WTC11 (cell line): ENCODE data around the gene NETO2. TPM values are rescaled to one million over a fixed set of nuclear protein-coding genes. Genes with fewer than 3 reads are reported as not detected.
"Not testable (repeated sequence)": the region's sequence is repeated elsewhere in the genome, so short reads cannot be mapped to it uniquely, and the experiment has no call there.

Experiments
- ATAC-seq: fragments of 200-7000 bp; cut with Tn5 transposase; 2 replicates; pipeline ENCODE4 v1.10.0; 2021; ENCODE audit warnings: mild to moderate bottlenecking, moderate library complexity
- CTCF ChIA-PET: fragments of 300-600 bp; sonication (Branson Sonifier 250); formaldehyde crosslinking; loops from one replicate; lab custom pipeline; 2021; ENCODE audit warnings: antibody characterized with exemption; lab: Charles Lee
- POLR2A ChIA-PET: fragments of 350-600 bp; sonication (Branson Sonifier 250); formaldehyde crosslinking; loops from one replicate; lab custom pipeline; 2021; ENCODE audit warnings: antibody characterized with exemption; lab: Charles Lee
- DNase-seq: peaks from one replicate; pipeline ENCODE4 v3.0.0; 2021; ENCODE audit warnings: low spot score
- H3K27ac Mint-ChIP-seq: 2 replicates; pipeline ENCODE4 v1.8.0; 2021; ENCODE audit warnings: mixed read lengths
- H3K27me3 Mint-ChIP-seq: 2 replicates; pipeline ENCODE4 v1.8.0; 2021; ENCODE audit warnings: low read depth, mild to moderate bottlenecking, moderate library complexity, mixed read lengths
- H3K36me3 Mint-ChIP-seq: 2 replicates; pipeline ENCODE4 v1.8.0; 2021; ENCODE audit warnings: mixed read lengths
- H3K4me1 Mint-ChIP-seq: 2 replicates; pipeline ENCODE4 v1.8.0; 2022; ENCODE audit warnings: mixed read lengths
- H3K4me3 Mint-ChIP-seq: 2 replicates; pipeline ENCODE4 v1.8.0; 2021; ENCODE audit warnings: mild to moderate bottlenecking, moderate library complexity, mixed read lengths
- H3K9me3 Mint-ChIP-seq: 2 replicates; pipeline ENCODE4 v1.8.0; 2021; ENCODE audit warnings: mixed read lengths
- ARID4B ChIP-seq: sonication (generic); formaldehyde crosslinking; IDR thresholded peaks from 2 replicates; pipeline ENCODE4 v1.8.0; 2023; ENCODE audit warnings: missing genetic modification reagents, mild to moderate bottlenecking, borderline replicate concordance
- FOXK1 ChIP-seq: sonication (generic); formaldehyde crosslinking; IDR thresholded peaks from 2 replicates; pipeline ENCODE4 v1.8.0; 2022; ENCODE audit warnings: mild to moderate bottlenecking, moderate library complexity, missing genetic modification reagents
- GRHL2 ChIP-seq: fragments of 250-450 bp; sonication (Bioruptor Pico); IDR thresholded peaks from 2 replicates; pipeline ENCODE4 v1.8.0; 2022; ENCODE audit warnings: mild to moderate bottlenecking, moderate library complexity; ENCODE audit not compliant: insufficient replicate concordance, severe bottlenecking
- GTF2I ChIP-seq: fragments of 250-450 bp; sonication (Bioruptor Pico); conservative IDR thresholded peaks from 2 replicates; pipeline ENCODE4 v1.4.0; 2021; ENCODE audit warnings: mild to moderate bottlenecking
- HMGXB4 ChIP-seq: sonication (generic); formaldehyde crosslinking; IDR thresholded peaks from 2 replicates; pipeline ENCODE4 v1.8.1; 2023; ENCODE audit warnings: mild to moderate bottlenecking, moderate library complexity, missing genetic modification reagents
- KAT7 ChIP-seq: sonication (generic); formaldehyde crosslinking; IDR thresholded peaks from 2 replicates; pipeline ENCODE4 v1.8.1; 2023; ENCODE audit warnings: missing genetic modification reagents, mild to moderate bottlenecking, borderline replicate concordance
- MXD4 ChIP-seq: fragments of 250-450 bp; sonication (Bioruptor Pico); IDR thresholded peaks from 2 replicates; pipeline ENCODE4 v1.8.0; 2021; ENCODE audit warnings: mild to moderate bottlenecking, moderate library complexity, borderline replicate concordance
- NR2C2 ChIP-seq: sonication (generic); formaldehyde crosslinking; IDR thresholded peaks from 2 replicates; pipeline ENCODE4 v1.8.0; 2022; ENCODE audit warnings: mild to moderate bottlenecking, missing genetic modification reagents
- RORB ChIP-seq: fragments of 250-450 bp; sonication (Bioruptor Pico); IDR thresholded peaks from 2 replicates; pipeline ENCODE4 v1.9.0; 2021; ENCODE audit warnings: mild to moderate bottlenecking
- SOX15 ChIP-seq: fragments of 250-450 bp; sonication (Bioruptor Pico); IDR thresholded peaks from 2 replicates; pipeline ENCODE4 v1.9.0; 2021; ENCODE audit warnings: mild to moderate bottlenecking
- ZBTB21 ChIP-seq: sonication (generic); formaldehyde crosslinking; IDR thresholded peaks from 2 replicates; pipeline ENCODE4 v1.8.1; 2023; ENCODE audit warnings: mild to moderate bottlenecking, missing genetic modification reagents, borderline replicate concordance
- total RNA-seq: library from RNA; stranded (reverse); gene quantifications from 3 replicates; pipeline ENCODE4 v1.2.3, GENCODE V29; 2021
- TF ChIP-seq, protein P1 (sequence below): sonication (generic); formaldehyde crosslinking; IDR thresholded peaks from 2 replicates; pipeline ENCODE4 v1.8.1; 2022; ENCODE audit warnings: low read depth, missing genetic modification reagents, borderline replicate concordance

The NETO2 gene
- total RNA-seq, 1 experiment from 2014 or later, result 21.8 TPM

DNA sequence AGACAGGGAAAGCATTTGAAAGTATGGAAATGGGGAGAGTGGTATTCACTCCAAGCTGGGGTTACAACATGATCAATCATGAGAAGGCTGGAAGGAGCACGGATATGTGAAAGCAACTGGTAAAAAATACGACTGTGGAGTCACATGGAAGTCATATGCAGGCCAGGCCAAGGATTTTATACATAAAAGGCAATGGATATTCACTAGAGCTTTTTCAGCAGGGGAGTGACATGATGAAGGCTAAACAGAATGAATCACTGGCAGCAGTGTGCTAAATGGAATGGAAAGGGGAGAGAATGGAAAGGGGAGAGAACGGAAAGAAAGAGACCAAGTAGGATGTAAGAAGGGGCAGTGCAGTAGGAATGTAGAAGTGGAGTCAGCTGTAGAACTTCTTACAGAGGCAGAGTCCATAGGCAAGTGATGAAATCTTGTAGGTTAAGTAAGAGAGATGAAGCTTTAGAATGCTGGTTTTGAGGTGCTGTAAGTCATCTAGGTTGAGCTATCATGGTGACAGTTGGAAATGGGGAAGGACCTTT, 13.0 kb upstream of the NETO2 start (continued):
- no peak for TF ChIP-seq ARID4B (CRISPR knock-in tag)
- TF ChIP-seq KAT7 (CRISPR knock-in tag), result no peak
- TF ChIP-seq SOX15 (CRISPR knock-in tag), result no peak
- TF ChIP-seq NR2C2 (CRISPR knock-in tag), result no peak
- TF ChIP-seq, protein P1, sequence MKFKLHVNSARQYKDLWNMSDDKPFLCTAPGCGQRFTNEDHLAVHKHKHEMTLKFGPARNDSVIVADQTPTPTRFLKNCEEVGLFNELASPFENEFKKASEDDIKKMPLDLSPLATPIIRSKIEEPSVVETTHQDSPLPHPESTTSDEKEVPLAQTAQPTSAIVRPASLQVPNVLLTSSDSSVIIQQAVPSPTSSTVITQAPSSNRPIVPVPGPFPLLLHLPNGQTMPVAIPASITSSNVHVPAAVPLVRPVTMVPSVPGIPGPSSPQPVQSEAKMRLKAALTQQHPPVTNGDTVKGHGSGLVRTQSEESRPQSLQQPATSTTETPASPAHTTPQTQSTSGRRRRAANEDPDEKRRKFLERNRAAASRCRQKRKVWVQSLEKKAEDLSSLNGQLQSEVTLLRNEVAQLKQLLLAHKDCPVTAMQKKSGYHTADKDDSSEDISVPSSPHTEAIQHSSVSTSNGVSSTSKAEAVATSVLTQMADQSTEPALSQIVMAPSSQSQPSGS, result no peak

DNA sequence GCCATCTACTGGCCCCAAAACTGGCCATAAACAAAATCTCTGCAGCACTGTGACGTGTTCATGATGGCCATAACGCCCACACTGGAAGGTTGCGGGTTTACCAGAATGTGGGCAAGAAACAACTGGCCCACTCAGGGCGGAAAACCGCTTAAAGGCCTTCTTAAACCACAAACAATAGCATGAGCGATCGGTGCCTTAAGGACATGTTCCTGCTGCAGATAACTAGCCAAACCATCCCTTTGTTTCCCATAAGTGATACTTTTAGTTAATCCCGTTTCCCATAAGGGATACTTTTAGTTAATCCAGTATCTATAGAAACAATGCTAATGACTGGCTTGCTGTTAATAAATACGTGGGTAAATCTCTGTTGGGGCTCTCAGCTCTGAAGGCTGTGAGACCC, 8.8 kb upstream of the NETO2 start:
- H3K27ac Mint-ChIP-seq, H3K4me1 Mint-ChIP-seq, H3K4me3 Mint-ChIP-seq, DNase-seq, CTCF ChIA-PET, H3K27me3 Mint-ChIP-seq, POLR2A ChIA-PET, ATAC-seq: not testable (repeated sequence)
- H3K36me3 Mint-ChIP-seq, result peaks cover 41% of the 10 kb centered on the region
- peaks cover 45% of the 10 kb centered on the region for H3K9me3 Mint-ChIP-seq

DNA sequence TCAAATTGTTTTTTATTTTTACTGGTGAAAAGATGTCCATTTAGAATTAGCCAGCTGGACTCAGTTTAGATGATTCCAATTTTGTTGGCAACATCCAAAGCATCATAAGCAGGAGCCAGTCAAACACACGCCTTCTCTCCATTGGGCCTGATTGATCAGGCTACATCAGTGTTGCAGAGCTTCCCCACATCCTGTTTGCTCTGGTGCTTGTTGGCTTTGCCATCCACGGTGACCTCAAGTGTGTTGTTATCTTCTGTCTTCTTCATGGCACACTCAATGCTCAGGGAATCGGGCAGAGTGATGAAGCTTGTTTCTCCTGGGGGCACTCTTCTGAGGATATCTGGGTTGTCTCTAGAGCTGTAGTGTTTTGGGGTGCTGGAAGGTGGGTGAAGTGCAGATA, 6.3 kb upstream of the NETO2 start:
- ATAC-seq, result no peak
- POLR2A ChIA-PET, result no interaction called here
- TF ChIP-seq GRHL2 (CRISPR knock-in tag), result no peak
- TF ChIP-seq ZBTB21 (CRISPR knock-in tag), result no peak
- no peak for TF ChIP-seq KAT7 (CRISPR knock-in tag)
- TF ChIP-seq GTF2I, result no peak
- no peak for TF ChIP-seq MXD4 (CRISPR knock-in tag)
- TF ChIP-seq, all 79 proteins: peak for 0
- Mint-ChIP-seq H3K27me3 (peaks cover 15% of the 10 kb centered on the region), H3K27ac (no peak overlapping the region), H3K4me1 (no peaks in the 10 kb centered on the region), H3K36me3 (peaks cover 41% of the 10 kb centered on the region), H3K9me3 (peaks cover 45% of the 10 kb centered on the region), H3K4me3 (no peak overlapping the region)
- CTCF ChIA-PET, result interaction anchor here (1.1 kb wide), 1 partner anchor 8 kb away, joined by 4 read pairs; no protein-coding TSS in a partner anchor
- DNase-seq, result no peak

DNA sequence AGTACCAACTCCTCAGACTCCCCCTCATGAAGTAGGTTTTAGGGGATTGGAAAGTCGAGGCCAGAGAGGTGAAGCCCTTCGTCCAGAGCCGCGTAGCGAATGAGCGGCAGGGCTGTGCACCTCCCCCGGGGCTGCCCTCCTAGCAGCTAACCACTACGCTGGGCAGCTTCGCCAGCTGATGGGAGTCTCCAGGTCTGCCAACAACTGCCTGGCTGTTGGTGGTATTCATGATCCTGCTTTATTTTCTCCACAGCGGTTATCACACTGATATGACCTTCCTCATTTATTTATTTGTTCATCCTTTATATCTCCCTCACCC, 773 bp upstream of the NETO2 start:
- H3K27me3 Mint-ChIP-seq, result peaks cover 35% of the 10 kb centered on the region
- ChIA-PET CTCF (interaction anchor here (0.7 to 3.9 kb wide), 24 partner anchors 11 to 1020 kb away, joined by 3 to 31 read pairs (median 4); partner anchors contain the start of genes ITFG1 and PHKB), POLR2A (interaction anchor here (0.5 to 1.0 kb wide), 2 partner anchors 25 to 178 kb away, joined by 3 to 4 read pairs; no protein-coding TSS in a partner anchor)
- H3K4me3 Mint-ChIP-seq, result peak overlapping the region; percentile 65
- H3K4me1 Mint-ChIP-seq, result peaks cover 20% of the 10 kb centered on the region
- no peak overlapping the region for H3K27ac Mint-ChIP-seq
- TF ChIP-seq HMGXB4 (CRISPR knock-in tag) (0 out of 2 replicates have a peak, but pooled peaks have one; percentile 7), ARID4B (CRISPR knock-in tag) (0 out of 2 replicates have a peak, but pooled peaks have one; percentile 3), RORB (no peak), FOXK1 (CRISPR knock-in tag) (0 out of 2 replicates have a peak, but pooled peaks have one; percentile 1)
- peaks cover 1% of the 10 kb centered on the region for H3K9me3 Mint-ChIP-seq
- H3K36me3 Mint-ChIP-seq, result no peaks in the 10 kb centered on the region
- ATAC-seq (no peak), DNase-seq (no peak)
